ENCODE data around the gene BTBD9. TPM values are rescaled to one million over a fixed set of nuclear protein-coding genes. Genes with fewer than 3 reads are reported as not detected.

The BTBD9 gene
- total RNA-seq, 1 donor from 2014 or later: 10.3 TPM

GRCh38 chr6:38279423-38279822, 360.3 kb downstream of the BTBD9 start:
- Mint-ChIP-seq H3K9me3 (ENCODE audit: unreplicated experiment) (no peaks in the 10 kb centered on the region), H3K27me3 (ENCODE audit: unreplicated experiment) (no peaks in the 10 kb centered on the region), H3K36me3 (ENCODE audit: low read depth, unreplicated experiment) (no peaks in the 10 kb centered on the region), H3K4me1 (ENCODE audit: unreplicated experiment) (peaks cover 8% of the 10 kb centered on the region), H3K4me3 (ENCODE audit: unreplicated experiment) (no peak overlapping the region), H3K27ac (ENCODE audit: unreplicated experiment) (no peak overlapping the region)
- TF ChIP-seq, protein P1, sequence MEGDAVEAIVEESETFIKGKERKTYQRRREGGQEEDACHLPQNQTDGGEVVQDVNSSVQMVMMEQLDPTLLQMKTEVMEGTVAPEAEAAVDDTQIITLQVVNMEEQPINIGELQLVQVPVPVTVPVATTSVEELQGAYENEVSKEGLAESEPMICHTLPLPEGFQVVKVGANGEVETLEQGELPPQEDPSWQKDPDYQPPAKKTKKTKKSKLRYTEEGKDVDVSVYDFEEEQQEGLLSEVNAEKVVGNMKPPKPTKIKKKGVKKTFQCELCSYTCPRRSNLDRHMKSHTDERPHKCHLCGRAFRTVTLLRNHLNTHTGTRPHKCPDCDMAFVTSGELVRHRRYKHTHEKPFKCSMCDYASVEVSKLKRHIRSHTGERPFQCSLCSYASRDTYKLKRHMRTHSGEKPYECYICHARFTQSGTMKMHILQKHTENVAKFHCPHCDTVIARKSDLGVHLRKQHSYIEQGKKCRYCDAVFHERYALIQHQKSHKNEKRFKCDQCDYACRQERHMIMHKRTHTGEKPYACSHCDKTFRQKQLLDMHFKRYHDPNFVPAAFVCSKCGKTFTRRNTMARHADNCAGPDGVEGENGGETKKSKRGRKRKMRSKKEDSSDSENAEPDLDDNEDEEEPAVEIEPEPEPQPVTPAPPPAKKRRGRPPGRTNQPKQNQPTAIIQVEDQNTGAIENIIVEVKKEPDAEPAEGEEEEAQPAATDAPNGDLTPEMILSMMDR (IDR thresholded peaks at IDR 0.05; ENCODE audit: unreplicated experiment): no peak
- no peak for DNase-seq (ENCODE audit: low spot score)

GRCh38 chr6:38273325-38273724, 366.4 kb downstream of the BTBD9 start:
- Mint-ChIP-seq H3K4me3 (ENCODE audit: unreplicated experiment) (no peak overlapping the region), H3K4me1 (ENCODE audit: unreplicated experiment) (peaks cover 28% of the 10 kb centered on the region), H3K27ac (ENCODE audit: unreplicated experiment) (no peak overlapping the region), H3K9me3 (ENCODE audit: unreplicated experiment) (no peaks in the 10 kb centered on the region), H3K36me3 (ENCODE audit: low read depth, unreplicated experiment) (no peaks in the 10 kb centered on the region), H3K27me3 (ENCODE audit: unreplicated experiment) (peaks cover 2% of the 10 kb centered on the region)
- no peak for DNase-seq (ENCODE audit: low spot score)
- TF ChIP-seq, protein P1 (IDR thresholded peaks at IDR 0.05; ENCODE audit: unreplicated experiment): no peak

DNA sequence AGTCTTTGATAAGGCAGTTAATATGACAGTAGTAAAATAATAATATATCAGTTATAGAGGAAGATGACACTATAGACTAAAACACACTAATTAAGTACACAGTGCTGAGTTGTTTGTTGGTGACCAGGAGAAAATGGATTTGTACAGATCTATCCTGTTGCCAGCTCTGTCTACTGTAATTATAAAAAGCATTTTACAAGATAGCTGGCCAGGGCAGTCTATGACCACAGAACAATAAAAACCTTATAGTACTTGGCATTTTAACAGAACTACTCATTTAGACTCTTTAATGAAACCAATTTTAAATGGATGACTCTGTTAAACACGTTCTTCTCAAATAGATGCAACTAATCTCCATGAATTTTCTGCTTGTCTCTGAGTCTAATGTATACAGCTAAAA, 367.5 kb downstream of the BTBD9 start:
- H3K9me3 Mint-ChIP-seq (ENCODE audit: unreplicated experiment): no peaks in the 10 kb centered on the region
- H3K27ac Mint-ChIP-seq (ENCODE audit: unreplicated experiment): no peak overlapping the region
- DNase-seq (ENCODE audit: low spot score): no peak
- peaks cover 2% of the 10 kb centered on the region for H3K27me3 Mint-ChIP-seq (ENCODE audit: unreplicated experiment)
- TF ChIP-seq, protein P1 (IDR thresholded peaks at IDR 0.05; ENCODE audit: unreplicated experiment): no peak
- no peak overlapping the region for H3K4me3 Mint-ChIP-seq (ENCODE audit: unreplicated experiment)
- no peaks in the 10 kb centered on the region for H3K36me3 Mint-ChIP-seq (ENCODE audit: low read depth, unreplicated experiment)
- peaks cover 32% of the 10 kb centered on the region for H3K4me1 Mint-ChIP-seq (ENCODE audit: unreplicated experiment)

GRCh38 chr6:38271081-38271480, 368.6 kb downstream of the BTBD9 start:
- no peak for DNase-seq (ENCODE audit: low spot score)
- Mint-ChIP-seq H3K27ac (ENCODE audit: unreplicated experiment) (no peak overlapping the region), H3K4me3 (ENCODE audit: unreplicated experiment) (no peak overlapping the region), H3K27me3 (ENCODE audit: unreplicated experiment) (peaks cover 2% of the 10 kb centered on the region), H3K36me3 (ENCODE audit: low read depth, unreplicated experiment) (no peaks in the 10 kb centered on the region), H3K4me1 (ENCODE audit: unreplicated experiment) (peaks cover 32% of the 10 kb centered on the region), H3K9me3 (ENCODE audit: unreplicated experiment) (no peaks in the 10 kb centered on the region)
- TF ChIP-seq, protein P1 (IDR thresholded peaks at IDR 0.05; ENCODE audit: unreplicated experiment): no peak

DNA sequence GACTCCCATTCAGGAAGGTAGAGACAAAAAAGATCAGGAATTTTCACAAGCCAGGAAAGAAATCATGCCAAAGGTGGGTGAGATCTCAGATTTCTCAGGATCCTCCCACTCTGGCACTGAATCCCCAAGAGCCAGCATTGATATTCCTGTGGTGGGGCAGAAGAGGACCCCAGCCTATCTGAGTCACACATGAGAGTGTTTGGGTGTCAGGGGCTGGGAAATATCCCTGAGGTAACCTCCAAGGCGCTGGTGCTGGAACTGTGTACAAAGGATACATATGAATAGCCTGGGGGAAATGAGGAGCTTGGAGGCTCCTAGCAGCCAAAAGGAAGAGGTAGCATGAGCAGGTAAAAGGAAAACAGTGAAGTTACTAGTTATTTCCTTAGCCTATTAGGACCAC, 369.4 kb downstream of the BTBD9 start:
- no peaks in the 10 kb centered on the region for H3K9me3 Mint-ChIP-seq (ENCODE audit: unreplicated experiment)
- H3K27ac Mint-ChIP-seq (ENCODE audit: unreplicated experiment): no peak overlapping the region
- H3K4me1 Mint-ChIP-seq (ENCODE audit: unreplicated experiment): peaks cover 32% of the 10 kb centered on the region
- H3K36me3 Mint-ChIP-seq (ENCODE audit: low read depth, unreplicated experiment): no peaks in the 10 kb centered on the region
- H3K27me3 Mint-ChIP-seq (ENCODE audit: unreplicated experiment): peaks cover 2% of the 10 kb centered on the region
- no peak overlapping the region for H3K4me3 Mint-ChIP-seq (ENCODE audit: unreplicated experiment)
- DNase-seq (ENCODE audit: low spot score): no peak
- TF ChIP-seq, protein P1 (IDR thresholded peaks at IDR 0.05; ENCODE audit: unreplicated experiment): no peak

All from endothelial cell (in vitro differentiated cells).